H1 (cell line): Measurements from ENCODE around the gene XPO6. TPM values are rescaled to one million over a fixed set of nuclear protein-coding genes. Genes with fewer than 3 reads are reported as not detected.

Experiments used
- POU5F1 ChIP-seq: IDR thresholded peaks from 2 replicates; pipeline ENCODE4 v1.6.1; 2011; ENCODE audit warnings: low read depth, mild to moderate bottlenecking, low read length, moderate library complexity
- polyA plus RNA-seq, 7 experiments: library from polyadenylated mRNA; depleted of rRNA in 3 of 7; stranded (reverse) in 5 of 7; unstranded in 2 of 7; fragments of >200 nt in 5 of 7; fragments of 200-250 nt in 2 of 7; gene quantifications; 1 replicate in 5 of 7; 2 replicates in 1 of 7; 4 replicates in 1 of 7; pipeline versions ENCODE4 v1.2.1 to v1.2.3, GENCODE V29; 2011 to 2013; ENCODE audit warnings: missing spikeins in 2 of 7, mixed read lengths in 2 of 7
- total RNA-seq: library from RNA; stranded (reverse); fragmentation: NEBNext Ultra II Directional; extraction: Animal tissue kit (Norgen Biotek cat#: 25700); gene quantifications from 2 replicates; pipeline ENCODE4 v1.2.1, GENCODE V29; 2021

The XPO6 gene
- total and polyA plus RNA-seq, 2 of the 8 experiments (the other 6 are each of a cell fraction or from before 2014, with no cell fraction given), result 152 to 254 TPM

DNA sequence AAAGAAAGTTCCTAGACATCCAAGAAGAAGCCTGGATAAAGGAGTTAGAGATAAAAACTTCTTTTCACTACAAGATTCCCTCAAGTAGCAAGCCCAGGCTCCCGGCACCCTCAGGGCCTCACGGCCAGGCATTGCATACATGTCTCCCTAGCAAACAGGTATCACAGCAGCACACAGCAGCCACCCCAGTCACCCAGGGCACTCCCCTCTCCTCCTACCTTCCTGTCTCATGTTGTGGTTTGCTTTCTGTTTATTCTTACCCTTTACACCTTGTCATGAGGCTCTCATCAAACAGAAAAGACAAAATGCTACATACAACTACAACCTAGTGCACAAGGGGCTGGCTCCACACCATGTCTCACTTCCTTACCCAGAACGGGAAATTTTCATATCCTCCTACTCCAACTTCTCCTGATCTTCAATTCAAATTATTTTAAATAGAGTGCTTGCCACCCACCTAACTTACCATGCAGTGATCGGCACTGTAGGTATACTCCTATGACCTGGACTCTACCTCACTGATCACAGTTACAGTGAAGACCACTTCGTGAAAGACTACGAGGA is 42.7 kb downstream of the XPO6 start (continued):
- TF ChIP-seq POU5F1, result no peak
- TF ChIP-seq, all 59 proteins: peak for 0
